HepG2 (cell line): ENCODE results near the gene LRBA. TPM values are rescaled to one million over a fixed set of nuclear protein-coding genes. Genes with fewer than 3 reads are reported as not detected.

Experiments used
- ARID2 ChIP-seq: sonication (generic); formaldehyde crosslinking; IDR thresholded peaks from 2 replicates; pipeline ENCODE4 v1.8.1; 2022; ENCODE audit warnings: mild to moderate bottlenecking, missing genetic modification reagents, borderline replicate concordance
- ARNT2 ChIP-seq: sonication (generic); formaldehyde crosslinking; IDR thresholded peaks from 2 replicates; pipeline ENCODE4 v1.8.0; 2022; ENCODE audit warnings: mild to moderate bottlenecking, low read depth, missing genetic modification reagents, moderate library complexity
- FOXK2 ChIP-seq: fragments of 450-650 bp; IDR thresholded peaks from 2 replicates; pipeline ENCODE4 v1.6.1; 2016
- GABPB1 ChIP-seq: IDR thresholded peaks from 2 replicates; pipeline ENCODE4 v1.6.1; 2016; ENCODE audit warnings: mild to moderate bottlenecking, missing genetic modification reagents, moderate library complexity, missing compliant biosample characterization
- HIVEP1 ChIP-seq: sonication (generic); formaldehyde crosslinking; IDR thresholded peaks from 2 replicates; pipeline ENCODE4 v1.4.0; 2020; ENCODE audit warnings: mild to moderate bottlenecking, missing genetic modification reagents
- KDM6A ChIP-seq: IDR thresholded peaks from 2 replicates; pipeline ENCODE4 v1.6.1; 2016; ENCODE audit warnings: low read depth
- KLF12 ChIP-seq: sonication (generic); formaldehyde crosslinking; IDR thresholded peaks from 2 replicates; pipeline ENCODE4 v1.4.0; 2020; ENCODE audit warnings: missing genetic modification reagents, borderline replicate concordance
- MAFK ChIP-seq, 2 experiments: IDR thresholded peaks in 1 of 2; conservative IDR thresholded peaks in 1 of 2; 2 replicates each; pipeline ENCODE4 v1.6.1; 2011; ENCODE audit warnings: improper control_type of control experiment in 2 of 2, low read length in 2 of 2
- NPAS2 ChIP-seq: sonication (generic); formaldehyde crosslinking; IDR thresholded peaks from 2 replicates; pipeline ENCODE4 v1.8.0; 2022; ENCODE audit warnings: mild to moderate bottlenecking, missing genetic modification reagents, borderline replicate concordance
- SPEN ChIP-seq: sonication (generic); formaldehyde crosslinking; IDR thresholded peaks from 2 replicates; pipeline ENCODE4 v1.5.1; 2020; ENCODE audit warnings: low read depth, mild to moderate bottlenecking, missing genetic modification reagents
- SRSF1 ChIP-seq: fragments of 200-400 bp; formaldehyde crosslinking; optimal IDR thresholded peaks from 2 replicates; pipeline ENCODE3; 2017; ENCODE audit warnings: mild to moderate bottlenecking, low read depth, low read length, moderate library complexity
- TMF1 ChIP-seq: sonication (generic); formaldehyde crosslinking; IDR thresholded peaks from 2 replicates; pipeline ENCODE4 v1.8.1; 2022; ENCODE audit warnings: low read depth, missing genetic modification reagents
- ZBTB42 ChIP-seq: sonication (generic); formaldehyde crosslinking; IDR thresholded peaks from 2 replicates; pipeline ENCODE4 v1.5.0; 2020; ENCODE audit warnings: mild to moderate bottlenecking, missing genetic modification reagents
- ZNF263 ChIP-seq: sonication (generic); formaldehyde crosslinking; IDR thresholded peaks from 2 replicates; pipeline ENCODE4 v1.4.0; 2020; ENCODE audit warnings: missing genetic modification reagents
- ZNF382 ChIP-seq: sonication (generic); formaldehyde crosslinking; IDR thresholded peaks from 2 replicates; pipeline ENCODE4 v1.5.0; 2020; ENCODE audit warnings: missing genetic modification reagents, mild to moderate bottlenecking, borderline replicate concordance
- ZNF615 ChIP-seq: sonication (generic); formaldehyde crosslinking; IDR thresholded peaks from 2 replicates; pipeline ENCODE4 v1.5.0; 2020; ENCODE audit warnings: mild to moderate bottlenecking, missing genetic modification reagents, borderline replicate concordance
- polyA plus RNA-seq, 8 experiments: library from polyadenylated mRNA; depleted of rRNA in 3 of 8; stranded (reverse) in 7 of 8; unstranded in 1 of 8; fragments of >200 nt; fragmentation: Illumina TruSeq in 4 of 8; extraction: Trizol in 4 of 8; gene quantifications; 2 replicates each; pipeline versions ENCODE4 v1.2.1 to v1.2.3, GENCODE V29; 2011 to 2016; ENCODE audit warnings: low read depth in 4 of 8, missing spikeins in 1 of 8, mixed read lengths in 1 of 8; ENCODE audit not compliant: insufficient read depth in 1 of 8
- total RNA-seq, 5 experiments: library from RNA; depleted of rRNA; stranded (reverse); fragments of >200 nt; fragmentation: Illumina TruSeq; extraction: Trizol; gene quantifications; 2 replicates each; pipeline ENCODE4 v1.2.3, GENCODE V29; 2016; ENCODE audit warnings: low read depth in 1 of 5
- TF ChIP-seq, protein P1 (sequence below): IDR thresholded peaks from 2 replicates; pipeline ENCODE4 v1.6.1; 2018; ENCODE audit warnings: missing genetic modification reagents

LRBA gene
- total and polyA plus RNA-seq, 2 of the 13 experiments (the other 11 are each of a cell fraction or from before 2014, with no cell fraction given) = 21.0 to 37.2 TPM

DNA sequence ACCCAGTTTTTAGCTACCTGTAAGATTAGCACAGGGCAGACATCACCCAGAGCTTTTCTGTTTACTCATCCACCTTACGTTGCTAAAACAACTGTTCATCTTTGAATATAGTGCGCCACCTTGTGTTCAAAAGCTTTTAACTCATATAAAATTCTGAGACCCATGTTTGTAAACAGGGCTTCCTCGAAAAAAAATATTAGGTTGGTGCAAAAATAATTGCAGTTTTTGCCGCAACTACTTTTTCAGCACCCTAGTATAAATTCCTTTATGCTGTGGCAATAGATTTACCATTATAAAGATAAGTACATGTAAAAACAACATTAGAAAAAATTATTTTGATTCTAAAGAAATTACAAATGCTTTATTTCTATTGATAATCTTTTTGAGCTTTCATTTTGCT is 147.9 kb downstream of the LRBA start (continued):
- no peak for TF ChIP-seq ZNF382 (CRISPR knock-in tag)
- TF ChIP-seq ARNT2 (CRISPR knock-in tag) = no peak
- TF ChIP-seq ZNF615 (CRISPR knock-in tag) = no peak
- TF ChIP-seq HIVEP1 = no peak
- TF ChIP-seq KLF12 = no peak
- TF ChIP-seq MAFK (conservative IDR thresholded peaks at IDR 0.05 in 1 of 2, IDR thresholded peaks at IDR 0.05 in 1 of 2; ENCODE audit: low read length in 2 of 2) = peak; percentile 56 to 62
- TF ChIP-seq KDM6A (CRISPR knock-in tag) = no peak
- no peak for TF ChIP-seq ARID2 (CRISPR knock-in tag)
- TF ChIP-seq NPAS2 (CRISPR knock-in tag) = no peak
- no peak for TF ChIP-seq TMF1 (CRISPR knock-in tag)
- no peak for TF ChIP-seq SRSF1
- TF ChIP-seq SPEN (CRISPR knock-in tag) = no peak
- TF ChIP-seq ZBTB42 (CRISPR knock-in tag) = no peak
- TF ChIP-seq GABPB1 = no peak
- TF ChIP-seq ZNF263 (CRISPR knock-in tag) = no peak
- TF ChIP-seq, protein P1, sequence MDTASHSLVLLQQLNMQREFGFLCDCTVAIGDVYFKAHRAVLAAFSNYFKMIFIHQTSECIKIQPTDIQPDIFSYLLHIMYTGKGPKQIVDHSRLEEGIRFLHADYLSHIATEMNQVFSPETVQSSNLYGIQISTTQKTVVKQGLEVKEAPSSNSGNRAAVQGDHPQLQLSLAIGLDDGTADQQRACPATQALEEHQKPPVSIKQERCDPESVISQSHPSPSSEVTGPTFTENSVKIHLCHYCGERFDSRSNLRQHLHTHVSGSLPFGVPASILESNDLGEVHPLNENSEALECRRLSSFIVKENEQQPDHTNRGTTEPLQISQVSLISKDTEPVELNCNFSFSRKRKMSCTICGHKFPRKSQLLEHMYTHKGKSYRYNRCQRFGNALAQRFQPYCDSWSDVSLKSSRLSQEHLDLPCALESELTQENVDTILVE (CRISPR knock-in tag) = no peak
- 0 out of 2 replicates have a peak, but pooled peaks have one; percentile 28 for TF ChIP-seq FOXK2
